HEK293 (cell line): ENCODE results near the gene PCBP3.

Experiments
- CTCF ChIA-PET: fragments of 350-600 bp; formaldehyde crosslinking; extraction: SDS; loops from one replicate; lab custom pipeline; 2021; ENCODE audit warnings: antibody characterized with exemption; lab: Yijun Ruan, JAX
- POLR2A ChIA-PET: fragments of 300-600 bp; formaldehyde crosslinking; extraction: SDS; loops from one replicate; lab custom pipeline; 2020; ENCODE audit warnings: antibody characterized with exemption, inconsistent platforms; lab: Yijun Ruan, JAX
- H3K27ac ChIP-seq: fragments of 200-500 bp; sonication (Bioruptor generic); 2 replicates; pipeline ENCODE4 v1.5.1; 2014; ENCODE audit warnings: low read depth, low read length, control low read depth, inconsistent platforms; ENCODE audit errors: extremely low read depth
- H3K36me3 ChIP-seq, 2 experiments: fragments of 200-500 bp in 1 of 2; sonication (Bioruptor generic) in 1 of 2; 1 replicate in 1 of 2; 2 replicates in 1 of 2; pipeline ENCODE4 v1.5.1; 2014 to 2017; ENCODE audit warnings: inconsistent platforms in 2 of 2, low read length in 2 of 2; ENCODE audit not compliant: control insufficient read depth in 2 of 2, insufficient read depth in 1 of 2
- H3K4me1 ChIP-seq: fragments of 200-500 bp; sonication (Bioruptor generic); 2 replicates; pipeline ENCODE4 v1.5.1; 2014; ENCODE audit warnings: mild to moderate bottlenecking, low read length, inconsistent platforms; ENCODE audit not compliant: control insufficient read depth, insufficient read depth
- H3K4me3 ChIP-seq: 2 replicates; pipeline ENCODE4 v1.5.1; 2011; ENCODE audit warnings: low read depth, mild to moderate bottlenecking, control low read depth, low read length, moderate library complexity
- H3K9me3 ChIP-seq: fragments of 200-500 bp; sonication (Bioruptor generic); 2 replicates; pipeline ENCODE4 v1.5.1; 2014; ENCODE audit warnings: low read depth, low read length, inconsistent platforms; ENCODE audit not compliant: control insufficient read depth, insufficient read depth
- BCL11B ChIP-seq: fragments of 450-650 bp; formaldehyde crosslinking; IDR thresholded peaks from 2 replicates; pipeline ENCODE4 v1.5.1; 2016; ENCODE audit warnings: low read depth, missing biosample characterization, missing genetic modification characterization
- GFI1B ChIP-seq: fragments of 450-650 bp; formaldehyde crosslinking; IDR thresholded peaks from 2 replicates; pipeline ENCODE4 v1.5.1; 2016; ENCODE audit warnings: missing biosample characterization, missing genetic modification characterization
- GLIS2 ChIP-seq: fragments of 450-650 bp; formaldehyde crosslinking; IDR thresholded peaks from 2 replicates; pipeline ENCODE4 v1.5.1; 2016; ENCODE audit warnings: missing biosample characterization, missing genetic modification characterization
- KLF1 ChIP-seq: fragments of 450-650 bp; formaldehyde crosslinking; IDR thresholded peaks from 2 replicates; pipeline ENCODE4 v1.5.1; 2016; ENCODE audit warnings: missing biosample characterization, missing genetic modification characterization
- KLF16 ChIP-seq: fragments of 450-650 bp; formaldehyde crosslinking; IDR thresholded peaks from 2 replicates; pipeline ENCODE4 v1.5.1; 2017; ENCODE audit warnings: missing biosample characterization, missing genetic modification characterization
- KLF17 ChIP-seq: fragments of 450-650 bp; formaldehyde crosslinking; IDR thresholded peaks from 2 replicates; pipeline ENCODE4 v1.5.1; 2016; ENCODE audit warnings: missing biosample characterization, missing genetic modification characterization
- KLF7 ChIP-seq: fragments of 450-650 bp; formaldehyde crosslinking; IDR thresholded peaks from 2 replicates; pipeline ENCODE4 v1.5.1; 2016; ENCODE audit warnings: missing biosample characterization, missing genetic modification characterization, borderline replicate concordance
- KLF8 ChIP-seq: fragments of 450-650 bp; formaldehyde crosslinking; IDR thresholded peaks from 2 replicates; pipeline ENCODE4 v1.5.1; 2016; ENCODE audit warnings: missing biosample characterization, missing genetic modification characterization
- PBX3 ChIP-seq: sonication (generic); formaldehyde crosslinking; IDR thresholded peaks from 2 replicates; pipeline ENCODE4 v1.8.1; 2022; ENCODE audit warnings: mild to moderate bottlenecking, moderate library complexity, missing genetic modification reagents
- SP7 ChIP-seq: fragments of 450-650 bp; formaldehyde crosslinking; IDR thresholded peaks from 2 replicates; pipeline ENCODE4 v1.5.1; 2016; ENCODE audit warnings: missing biosample characterization, missing genetic modification characterization
- YY1 ChIP-seq: fragments of 450-650 bp; formaldehyde crosslinking; IDR thresholded peaks from 2 replicates; pipeline ENCODE4 v1.5.1; 2018; ENCODE audit warnings: missing biosample characterization, missing genetic modification characterization
- YY2 ChIP-seq: fragments of 450-650 bp; formaldehyde crosslinking; IDR thresholded peaks from 2 replicates; pipeline ENCODE4 v1.5.1; 2016; ENCODE audit warnings: missing biosample characterization, missing genetic modification characterization
- ZBTB6 ChIP-seq: fragments of 450-650 bp; formaldehyde crosslinking; IDR thresholded peaks from 2 replicates; pipeline ENCODE4 v1.5.1; 2017; ENCODE audit warnings: missing biosample characterization, missing genetic modification characterization
- ZBTB8A ChIP-seq: fragments of 450-650 bp; formaldehyde crosslinking; IDR thresholded peaks from 2 replicates; pipeline ENCODE4 v1.5.1; 2016; ENCODE audit warnings: missing biosample characterization, missing genetic modification characterization
- ZNF114 ChIP-seq: fragments of 450-650 bp; formaldehyde crosslinking; IDR thresholded peaks from 2 replicates; pipeline ENCODE4 v1.5.0; 2017; ENCODE audit warnings: missing biosample characterization, missing genetic modification characterization
- ZNF132 ChIP-seq: fragments of 450-650 bp; formaldehyde crosslinking; IDR thresholded peaks from 2 replicates; pipeline ENCODE4 v1.5.1; 2017; ENCODE audit warnings: missing biosample characterization, missing genetic modification characterization, borderline replicate concordance
- ZNF146 ChIP-seq: fragments of 450-650 bp; formaldehyde crosslinking; IDR thresholded peaks from 2 replicates; pipeline ENCODE4 v1.5.1; 2016; ENCODE audit warnings: missing biosample characterization, missing genetic modification characterization
- ZNF157 ChIP-seq: fragments of 450-650 bp; formaldehyde crosslinking; IDR thresholded peaks from 2 replicates; pipeline ENCODE4 v1.5.1; 2016; ENCODE audit warnings: missing biosample characterization, missing genetic modification characterization
- ZNF366 ChIP-seq: fragments of 450-650 bp; formaldehyde crosslinking; conservative IDR thresholded peaks from 2 replicates; pipeline ENCODE4 v1.5.1; 2016; ENCODE audit warnings: missing biosample characterization, missing genetic modification characterization
- ZNF394 ChIP-seq: fragments of 450-650 bp; formaldehyde crosslinking; IDR thresholded peaks from 2 replicates; pipeline ENCODE4 v1.5.1; 2016; ENCODE audit warnings: missing biosample characterization, missing genetic modification characterization, mild to moderate bottlenecking, moderate library complexity, borderline replicate concordance
- ZNF404 ChIP-seq: fragments of 450-650 bp; formaldehyde crosslinking; IDR thresholded peaks from 2 replicates; pipeline ENCODE4 v1.5.1; 2017; ENCODE audit warnings: missing biosample characterization, missing genetic modification characterization
- ZNF416 ChIP-seq: fragments of 450-650 bp; formaldehyde crosslinking; IDR thresholded peaks from 2 replicates; pipeline ENCODE4 v1.5.1; 2016; ENCODE audit warnings: missing biosample characterization, missing genetic modification characterization
- ZNF449 ChIP-seq: fragments of 450-650 bp; formaldehyde crosslinking; IDR thresholded peaks from 2 replicates; pipeline ENCODE4 v1.5.1; 2017; ENCODE audit warnings: missing biosample characterization, mild to moderate bottlenecking, missing genetic modification characterization, moderate library complexity
- ZNF48 ChIP-seq: fragments of 450-650 bp; formaldehyde crosslinking; IDR thresholded peaks from 2 replicates; pipeline ENCODE4 v1.5.1; 2016; ENCODE audit warnings: missing biosample characterization, missing genetic modification characterization
- ZNF488 ChIP-seq: fragments of 450-650 bp; formaldehyde crosslinking; IDR thresholded peaks from 2 replicates; pipeline ENCODE4 v1.5.1; 2016; ENCODE audit warnings: missing biosample characterization, missing genetic modification characterization
- ZNF510 ChIP-seq: fragments of 450-650 bp; formaldehyde crosslinking; IDR thresholded peaks from 2 replicates; pipeline ENCODE4 v1.5.1; 2018; ENCODE audit warnings: mild to moderate bottlenecking, missing genetic modification characterization, missing biosample characterization; ENCODE audit not compliant: insufficient replicate concordance
- ZNF529 ChIP-seq: fragments of 450-650 bp; formaldehyde crosslinking; IDR thresholded peaks from 2 replicates; pipeline ENCODE4 v1.5.1; 2017; ENCODE audit warnings: missing genetic modification characterization, missing biosample characterization; ENCODE audit not compliant: insufficient replicate concordance
- ZNF571 ChIP-seq: fragments of 450-650 bp; formaldehyde crosslinking; IDR thresholded peaks from 2 replicates; pipeline ENCODE4 v1.5.0; 2017; ENCODE audit warnings: missing biosample characterization, missing genetic modification characterization
- ZNF623 ChIP-seq: fragments of 450-650 bp; formaldehyde crosslinking; IDR thresholded peaks from 2 replicates; pipeline ENCODE4 v1.5.1; 2016; ENCODE audit warnings: missing biosample characterization, missing genetic modification characterization
- ZNF626 ChIP-seq: fragments of 450-650 bp; sonication (Bioruptor Pico); formaldehyde crosslinking; IDR thresholded peaks from 2 replicates; pipeline ENCODE4 v1.5.1; 2018; ENCODE audit warnings: missing biosample characterization, missing genetic modification characterization, inconsistent platforms
- ZNF658 ChIP-seq: fragments of 450-650 bp; formaldehyde crosslinking; IDR thresholded peaks from 2 replicates; pipeline ENCODE4; 2016; ENCODE audit warnings: missing biosample characterization, missing genetic modification characterization
- ZNF707 ChIP-seq: fragments of 450-650 bp; formaldehyde crosslinking; IDR thresholded peaks from 2 replicates; pipeline ENCODE4 v1.5.1; 2016; ENCODE audit warnings: missing biosample characterization, missing genetic modification characterization
- ZNF792 ChIP-seq: fragments of 450-650 bp; formaldehyde crosslinking; IDR thresholded peaks from 2 replicates; pipeline ENCODE4 v1.5.1; 2016; ENCODE audit warnings: missing biosample characterization, missing genetic modification characterization
- ZNF843 ChIP-seq: fragments of 450-650 bp; formaldehyde crosslinking; IDR thresholded peaks from 2 replicates; pipeline ENCODE4 v1.5.1; 2016; ENCODE audit warnings: missing biosample characterization, missing genetic modification characterization
- ZSCAN30 ChIP-seq: fragments of 450-650 bp; IDR thresholded peaks from 2 replicates; pipeline ENCODE4 v1.5.1; 2018; ENCODE audit warnings: missing biosample characterization, mild to moderate bottlenecking, missing genetic modification characterization, moderate library complexity

PCBP3 gene

GRCh38 chr21:45766055-45766454 is 122.5 kb downstream of the PCBP3 start:
- Histone ChIP-seq H3K4me3 (no peak overlapping the region), H3K4me1 (no peaks in the 10 kb centered on the region), H3K36me3 (no peaks in the 10 kb centered on the region), H3K27ac (no peak overlapping the region), H3K9me3 (no peaks in the 10 kb centered on the region)
- TF ChIP-seq GFI1B (no peak), ZNF658 (tag by site-specific recombination) (no peak), ZBTB6 (tag by site-specific recombination) (no peak), ZSCAN30 (tag by site-specific recombination) (no peak), ZNF792 (no peak), SP7 (tag by site-specific recombination) (no peak), YY2 (no peak), ZNF449 (tag by site-specific recombination) (no peak), ZBTB8A (tag by site-specific recombination) (no peak), KLF8 (tag by site-specific recombination) (no peak), ZNF366 (tag by site-specific recombination) (no peak), ZNF623 (no peak), ZNF146 (tag by site-specific recombination) (no peak), ZNF404 (no peak), ZNF488 (tag by site-specific recombination) (no peak), BCL11B (tag by site-specific recombination) (no peak), KLF1 (tag by site-specific recombination) (no peak), ZNF529 (tag by site-specific recombination) (no peak), ZNF843 (tag by site-specific recombination) (no peak), ZNF157 (tag by site-specific recombination) (no peak)
- ChIA-PET POLR2A (no interaction called here), CTCF (interaction anchor here (0.7 kb wide), 1 partner anchor 23 kb away, joined by 3 read pairs; no protein-coding TSS in a partner anchor)

GRCh38 chr21:45766501-45766900 is 123.0 kb downstream of the PCBP3 start:
- Histone ChIP-seq H3K4me3 (no peak overlapping the region), H3K9me3 (no peaks in the 10 kb centered on the region), H3K4me1 (no peaks in the 10 kb centered on the region), H3K36me3 (no peaks in the 10 kb centered on the region), H3K27ac (no peak overlapping the region)
- ChIA-PET POLR2A (no interaction called here), CTCF (interaction anchor here (0.7 kb wide), 1 partner anchor 23 kb away, joined by 3 read pairs; no protein-coding TSS in a partner anchor)
- no peak for TF ChIP-seq ZNF394 (tag by site-specific recombination)
- TF ChIP-seq ZNF658 (tag by site-specific recombination) = no peak
- no peak for TF ChIP-seq KLF7 (tag by site-specific recombination)
- TF ChIP-seq YY1 (tag by site-specific recombination) = no peak
- no peak for TF ChIP-seq ZNF707 (tag by site-specific recombination)
- TF ChIP-seq GLIS2 (tag by site-specific recombination) = no peak
- TF ChIP-seq PBX3 = no peak
- TF ChIP-seq KLF16 = no peak
- no peak for TF ChIP-seq ZNF48 (tag by site-specific recombination)
- no peak for TF ChIP-seq ZNF510
- no peak for TF ChIP-seq ZNF132 (tag by site-specific recombination)
- TF ChIP-seq ZNF571 (tag by site-specific recombination) = no peak
- no peak for TF ChIP-seq ZNF416 (tag by site-specific recombination)
- no peak for TF ChIP-seq ZNF626
- no peak for TF ChIP-seq ZNF114 (tag by site-specific recombination)
- TF ChIP-seq KLF17 = no peak
